ENCODE measurements around the gene MAP2. TPM values are rescaled to one million over a fixed set of nuclear protein-coding genes. Genes with fewer than 3 reads are reported as not detected.

Gene MAP2
- total RNA-seq, 2 donors from 2014 or later: 1.8 TPM

- Histone ChIP-seq H3K27me3 (ENCODE audit: control insufficient read depth, insufficient read depth, low read length, poor library complexity, severe bottlenecking) (peaks cover under 1% of the 10 kb centered on the region), H3K4me1 (ENCODE audit: control insufficient read depth, insufficient read depth, low read length) (no peaks in the 10 kb centered on the region), H3K36me3 (ENCODE audit: control insufficient read depth, insufficient read depth, low read length) (no peaks in the 10 kb centered on the region), H3K9me3 (ENCODE audit: control insufficient read depth, low read length) (no peaks in the 10 kb centered on the region), H3K4me3 (ENCODE audit: low read length) (no peak overlapping the region), H3K27ac (ENCODE audit: low read depth, low read length) (peak overlapping the region; percentile 47), H3K9ac (ENCODE audit: extremely low read depth, low read length, poor library complexity, severe bottlenecking) (no peak overlapping the region)
- WGBS, 2 experiments (ENCODE audit: insufficient coverage in 1 of 2, insufficient read length in 1 of 2): 85 to 89% methylated on average over 6 to 8 of the region's 8 CpGs
- TF ChIP-seq CTCF (conservative IDR thresholded peaks at IDR 0.05): no peak
- Mint-ChIP-seq H3K27ac (no peak overlapping the region), H3K4me1 (no peaks in the 10 kb centered on the region), H3K36me3 (ENCODE audit: low read depth) (no peaks in the 10 kb centered on the region), H3K27me3 (ENCODE audit: insufficient read depth) (peaks cover 41% of the 10 kb centered on the region), H3K9me3 (no peaks in the 10 kb centered on the region), H3K4me3 (no peak overlapping the region)
- no peak for DNase-seq
These were observed 99.3 kb downstream of the MAP2 start for GRCh38 chr2:209523041-209523740.

- H3K4me1 ChIP-seq (ENCODE audit: control insufficient read depth, insufficient read depth, low read length): no peaks in the 10 kb centered on the region
- H3K9me3 ChIP-seq (ENCODE audit: control insufficient read depth, low read length): no peaks in the 10 kb centered on the region
- H3K9me3 Mint-ChIP-seq: no peaks in the 10 kb centered on the region
- TF ChIP-seq CTCF (conservative IDR thresholded peaks at IDR 0.05): no peak
- H3K4me1 Mint-ChIP-seq: no peaks in the 10 kb centered on the region
- H3K27ac ChIP-seq (ENCODE audit: low read depth, low read length): no peak overlapping the region
- H3K36me3 Mint-ChIP-seq (ENCODE audit: low read depth): no peaks in the 10 kb centered on the region
- peaks cover 36% of the 10 kb centered on the region for H3K27me3 Mint-ChIP-seq (ENCODE audit: insufficient read depth)
- WGBS, 2 experiments (ENCODE audit: insufficient coverage in 1 of 2, insufficient read length in 1 of 2): 80 to 96% methylated on average over 1 to 2 of the region's 2 CpGs
- H3K36me3 ChIP-seq (ENCODE audit: control insufficient read depth, insufficient read depth, low read length): no peaks in the 10 kb centered on the region
- H3K27me3 ChIP-seq (ENCODE audit: control insufficient read depth, insufficient read depth, low read length, poor library complexity, severe bottlenecking): no peaks in the 10 kb centered on the region
- DNase-seq: no peak
- no peak overlapping the region for H3K4me3 Mint-ChIP-seq
- H3K27ac Mint-ChIP-seq: no peak overlapping the region
- H3K9ac ChIP-seq (ENCODE audit: extremely low read depth, low read length, poor library complexity, severe bottlenecking): no peak overlapping the region
- no peak overlapping the region for H3K4me3 ChIP-seq (ENCODE audit: low read length)
These were observed 100.0 kb downstream of the MAP2 start for GRCh38 chr2:209523867-209524266.

- H3K27me3 ChIP-seq (ENCODE audit: control insufficient read depth, insufficient read depth, low read length, poor library complexity, severe bottlenecking): no peaks in the 10 kb centered on the region
- Mint-ChIP-seq H3K9me3 (no peaks in the 10 kb centered on the region), H3K27ac (no peak overlapping the region), H3K27me3 (ENCODE audit: insufficient read depth) (peaks cover 28% of the 10 kb centered on the region), H3K36me3 (ENCODE audit: low read depth) (no peaks in the 10 kb centered on the region), H3K4me1 (no peaks in the 10 kb centered on the region), H3K4me3 (no peak overlapping the region)
- no peak overlapping the region for H3K27ac ChIP-seq (ENCODE audit: low read depth, low read length)
- no peaks in the 10 kb centered on the region for H3K36me3 ChIP-seq (ENCODE audit: control insufficient read depth, insufficient read depth, low read length)
- H3K4me3 ChIP-seq (ENCODE audit: low read length): no peak overlapping the region
- no peaks in the 10 kb centered on the region for H3K9me3 ChIP-seq (ENCODE audit: control insufficient read depth, low read length)
- no peak for DNase-seq
- H3K9ac ChIP-seq (ENCODE audit: extremely low read depth, low read length, poor library complexity, severe bottlenecking): no peak overlapping the region
- H3K4me1 ChIP-seq (ENCODE audit: control insufficient read depth, insufficient read depth, low read length): no peaks in the 10 kb centered on the region
- WGBS, 2 experiments (ENCODE audit: insufficient coverage in 1 of 2, insufficient read length in 1 of 2): 84% methylated on average over 3 of the region's 3 CpGs; no CpG with 5 or more reads in 1 of the 2 experiments
- no peak for TF ChIP-seq CTCF (conservative IDR thresholded peaks at IDR 0.05)
These were observed 101.5 kb downstream of the MAP2 start for GRCh38 chr2:209525331-209525730.
